GM12865 (cell line): ENCODE measurements around the gene PCDH1.

Source experiments
- DNase-seq: peaks from one replicate; pipeline ENCODE4 v3.0.0; 2010; ENCODE audit warnings: low read depth
- H3K4me3 ChIP-seq: 2 replicates; pipeline ENCODE4 v1.5.1; 2011; ENCODE audit warnings: mild to moderate bottlenecking, low read depth, low read length, control low read depth
- CTCF ChIP-seq: IDR thresholded peaks from 2 replicates; pipeline ENCODE4 v1.5.1; 2011; ENCODE audit warnings: low read length, control low read depth, low read depth, inconsistent platforms; ENCODE audit not compliant: insufficient read depth; ENCODE audit errors: missing control alignments

The PCDH1 gene

GRCh38 chr5:141876628-141877355, 1.4 kb downstream of the PCDH1 start:
- H3K4me3 ChIP-seq: no peak overlapping the region
- DNase-seq: no peak
- no peak for TF ChIP-seq CTCF

- TF ChIP-seq CTCF: no peak
- H3K4me3 ChIP-seq: no peak overlapping the region
- no peak for DNase-seq
Observed at GRCh38 chr5:141875795-141876627, 2.2 kb downstream of the PCDH1 start.

GRCh38 chr5:141875022-141875740, 3.0 kb downstream of the PCDH1 start:
- DNase-seq: no peak
- H3K4me3 ChIP-seq: no peak overlapping the region

GRCh38 chr5:141874262-141874964, 3.8 kb downstream of the PCDH1 start:
- no peak for TF ChIP-seq CTCF
- no peak for DNase-seq
- H3K4me3 ChIP-seq: no peak overlapping the region

More at GRCh38 chr5:141875022-141875740, 3.0 kb downstream of the PCDH1 start:
- no peak for TF ChIP-seq CTCF

GRCh38 chr5:141873933-141874261, 4.3 kb downstream of the PCDH1 start:
- no peak for TF ChIP-seq CTCF
- no peak overlapping the region for H3K4me3 ChIP-seq
- no peak for DNase-seq

GRCh38 chr5:141872496-141873356, 5.5 kb downstream of the PCDH1 start:
- no peak overlapping the region for H3K4me3 ChIP-seq
- TF ChIP-seq CTCF: no peak
- DNase-seq: no peak
